ENCODE measurements around the gene PIPOX. TPM values are rescaled to one million over a fixed set of nuclear protein-coding genes. Genes with fewer than 3 reads are reported as not detected.
"Not testable (repeated sequence)": the region's sequence is repeated elsewhere in the genome, so short reads cannot be mapped to it uniquely, and the experiment has no call there.

The PIPOX gene
- total and polyA plus RNA-seq, 8 donors = 1.1 to 3.3 (median 2.2) TPM

GRCh38 chr17:29080323-29080722 is 37.4 kb downstream of the PIPOX start:
- H3K9me3 ChIP-seq = no peaks in the 10 kb centered on the region
- H3K4me3 ChIP-seq = no peak overlapping the region
- H3K27me3 ChIP-seq = no peaks in the 10 kb centered on the region
- TF ChIP-seq CTCF (IDR thresholded peaks at IDR 0.05) = no peak
- DNase-seq (peak in 1 of 4 donors; percentile 65), ATAC-seq (no peak)
- intact Hi-C loops (cut with DNase I) = no loop called here
- no peak overlapping the region for H3K27ac ChIP-seq
- H3K36me3 ChIP-seq = peaks cover 0 to 74% of the 10 kb centered on the region in 2 donors
- H3K4me1 ChIP-seq = no peaks in the 10 kb centered on the region

GRCh38 chr17:29080965-29081364 is 38.0 kb downstream of the PIPOX start:
- Histone ChIP-seq H3K36me3 (peaks cover 0 to 80% of the 10 kb centered on the region in 2 donors), H3K9me3 (no peaks in the 10 kb centered on the region), H3K4me3 (no peak overlapping the region), H3K27ac (no peak overlapping the region), H3K27me3 (no peaks in the 10 kb centered on the region), H3K4me1 (no peaks in the 10 kb centered on the region)
- intact Hi-C loops (cut with DNase I) = no loop called here
- no peak for TF ChIP-seq CTCF (IDR thresholded peaks at IDR 0.05)
- DNase-seq = no peak
- no peak for ATAC-seq

- Histone ChIP-seq H3K36me3 (peaks cover 0 to 98% of the 10 kb centered on the region in 2 donors), H3K27ac (no peak overlapping the region), H3K4me3 (no peak overlapping the region), H3K9me3 (no peaks in the 10 kb centered on the region), H3K27me3 (no peaks in the 10 kb centered on the region), H3K4me1 (no peaks in the 10 kb centered on the region)
- DNase-seq (peak in 1 of 4 donors; percentile 20), ATAC-seq (no peak)
- intact Hi-C loops (cut with DNase I) = no loop called here
- TF ChIP-seq CTCF (IDR thresholded peaks at IDR 0.05) = no peak
These were observed 41.7 kb downstream of the PIPOX start for GRCh38 chr17:29084541-29085146.

- no peak for TF ChIP-seq CTCF (IDR thresholded peaks at IDR 0.05)
- no peak overlapping the region for H3K4me3 ChIP-seq
- no peaks in the 10 kb centered on the region for H3K27me3 ChIP-seq
- no peaks in the 10 kb centered on the region for H3K4me1 ChIP-seq
- peaks cover 0 to 98% of the 10 kb centered on the region in 2 donors for H3K36me3 ChIP-seq
- no peak for ATAC-seq
- DNase-seq = no peak
- intact Hi-C loops (cut with DNase I) = no loop called here
- H3K27ac ChIP-seq = no peak overlapping the region
- no peaks in the 10 kb centered on the region for H3K9me3 ChIP-seq
These were observed 42.3 kb downstream of the PIPOX start for GRCh38 chr17:29085223-29085622.

- H3K4me3 ChIP-seq = no peak overlapping the region
- no peaks in the 10 kb centered on the region for H3K9me3 ChIP-seq
- no peak overlapping the region for H3K27ac ChIP-seq
- H3K36me3 ChIP-seq = peaks cover 0 to 98% of the 10 kb centered on the region in 2 donors
- intact Hi-C loops (cut with DNase I) = no loop called here
- ATAC-seq (no peak), DNase-seq (no peak)
- TF ChIP-seq CTCF (IDR thresholded peaks at IDR 0.05) = no peak
- no peaks in the 10 kb centered on the region for H3K27me3 ChIP-seq
- no peaks in the 10 kb centered on the region for H3K4me1 ChIP-seq
These were observed 43.8 kb downstream of the PIPOX start for GRCh38 chr17:29086628-29087332.

- ATAC-seq; H3K4me1 ChIP-seq; H3K9me3 ChIP-seq; intact Hi-C loops (cut with DNase I); H3K27me3 ChIP-seq; H3K4me3 ChIP-seq; H3K27ac ChIP-seq; DNase-seq: not testable (repeated sequence)
- H3K36me3 ChIP-seq = peaks cover 0 to 100% of the 10 kb centered on the region in 2 donors
These were observed 45.8 kb downstream of the PIPOX start for GRCh38 chr17:29088782-29089181.

Measured in left lung (tissue), 10 donors.